ENCODE measurements around the gene VSTM5.

GRCh38 chr11:93822359-93822758, 28.1 kb downstream of the VSTM5 start:
- TF ChIP-seq CREB1 (IDR thresholded peaks at IDR 0.05; ENCODE audit: low read depth) (no peak), TAF1 (IDR thresholded peaks at IDR 0.05; ENCODE audit: low read depth) (no peak), USF1 (IDR thresholded peaks at IDR 0.05) (no peak), REST (IDR thresholded peaks at IDR 0.05; ENCODE audit: low read depth) (no peak), EP300 (IDR thresholded peaks at IDR 0.05; ENCODE audit: borderline replicate concordance) (no peak), EGR1 (IDR thresholded peaks at IDR 0.05) (no peak)

Data from Ishikawa (cell line).